Measurements from ENCODE around the gene CAP2.
"Not testable (repeated sequence)": the region's sequence is repeated elsewhere in the genome, so short reads cannot be mapped to it uniquely, and the experiment has no call there.

Gene CAP2

GRCh38 chr6:17497535-17498095 is 104.2 kb downstream of the CAP2 start:
- no peak for DNase-seq (ENCODE audit: extremely low read depth in 1 of 2, low read depth in 1 of 2)

- no peak for DNase-seq (ENCODE audit: extremely low read depth in 1 of 2, low read depth in 1 of 2)
These were observed 108.0 kb downstream of the CAP2 start for GRCh38 chr6:17501442-17501841.

DNA sequence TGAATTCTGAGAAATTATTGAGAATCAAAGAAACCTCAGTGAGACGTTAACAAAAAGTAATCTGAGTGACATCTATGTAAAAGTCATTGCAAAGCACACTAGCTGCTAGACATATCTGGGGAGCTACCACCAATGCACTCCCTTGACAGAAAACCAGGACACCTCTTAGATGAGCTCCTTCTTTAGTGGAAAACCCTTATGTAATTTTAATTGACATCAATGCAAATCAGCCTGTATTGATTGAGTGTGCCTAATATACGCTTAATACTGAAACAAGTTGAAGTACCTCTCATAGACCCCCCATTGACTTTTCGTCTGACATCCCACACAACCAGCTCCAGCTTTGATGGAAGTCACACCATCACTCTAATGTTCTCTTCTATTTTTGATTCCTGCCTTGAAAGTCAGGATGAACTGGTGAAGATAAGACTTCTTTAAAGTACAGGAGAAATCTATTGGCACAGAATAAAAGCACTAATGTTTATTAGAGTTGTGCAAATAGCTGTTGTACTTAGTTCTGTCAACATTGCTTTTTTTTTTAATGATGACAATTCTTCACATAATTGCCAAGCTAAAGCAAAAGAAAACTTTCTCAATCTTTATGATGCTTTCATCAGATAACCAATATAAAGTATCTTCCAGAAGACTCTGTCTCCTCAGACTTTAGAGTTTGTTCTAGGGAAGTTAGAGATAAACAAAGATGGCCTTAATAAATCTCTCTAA is 108.7 kb downstream of the CAP2 start:
- DNase-seq (ENCODE audit: extremely low read depth in 1 of 2, low read depth in 1 of 2), result no peak

DNA sequence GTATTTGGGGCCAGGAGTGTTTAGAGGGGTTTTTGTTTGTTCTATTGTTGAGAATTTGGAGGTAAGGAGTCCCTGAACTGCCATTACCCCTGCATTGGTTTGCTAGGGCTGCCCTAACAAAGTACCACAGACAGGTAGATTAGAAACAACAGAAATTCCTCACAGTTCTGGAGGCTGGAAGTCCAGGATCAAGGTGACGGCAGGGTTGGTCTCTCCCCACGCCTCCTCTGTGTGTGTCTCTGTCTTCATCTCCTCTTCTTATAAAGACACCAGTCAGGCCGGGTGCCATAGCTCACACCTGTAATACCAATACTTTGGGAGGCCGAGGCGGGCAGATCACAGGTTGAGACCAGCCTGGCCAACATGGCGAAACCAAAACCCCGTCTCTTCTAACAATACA is 109.7 kb downstream of the CAP2 start:
- DNase-seq (ENCODE audit: extremely low read depth in 1 of 2, low read depth in 1 of 2), result no peak

- no peak for DNase-seq (ENCODE audit: extremely low read depth in 1 of 2, low read depth in 1 of 2)
These were observed 110.6 kb downstream of the CAP2 start for GRCh38 chr6:17504005-17504404.

DNA sequence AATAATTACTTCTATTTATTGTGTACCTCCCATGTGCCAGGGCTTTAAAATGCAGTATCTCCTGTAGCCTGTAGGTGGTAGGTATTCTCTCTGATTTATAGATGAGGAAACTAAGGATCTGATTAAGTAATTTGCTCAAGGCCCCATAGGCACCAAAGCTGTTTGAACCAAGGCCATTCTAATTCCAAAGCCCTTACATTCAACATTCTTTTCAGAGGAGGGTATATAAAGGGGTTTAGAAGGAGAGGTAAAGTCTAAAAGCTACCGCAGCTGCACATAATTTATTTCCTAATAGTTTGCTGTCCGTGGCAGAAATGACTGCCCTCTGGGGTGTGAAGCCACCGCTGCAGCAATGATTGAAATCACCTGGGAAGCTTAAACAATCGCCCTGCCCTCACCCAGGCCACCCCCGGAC is 111.7 kb downstream of the CAP2 start:
- DNase-seq (ENCODE audit: extremely low read depth in 1 of 2, low read depth in 1 of 2), result no peak

DNA sequence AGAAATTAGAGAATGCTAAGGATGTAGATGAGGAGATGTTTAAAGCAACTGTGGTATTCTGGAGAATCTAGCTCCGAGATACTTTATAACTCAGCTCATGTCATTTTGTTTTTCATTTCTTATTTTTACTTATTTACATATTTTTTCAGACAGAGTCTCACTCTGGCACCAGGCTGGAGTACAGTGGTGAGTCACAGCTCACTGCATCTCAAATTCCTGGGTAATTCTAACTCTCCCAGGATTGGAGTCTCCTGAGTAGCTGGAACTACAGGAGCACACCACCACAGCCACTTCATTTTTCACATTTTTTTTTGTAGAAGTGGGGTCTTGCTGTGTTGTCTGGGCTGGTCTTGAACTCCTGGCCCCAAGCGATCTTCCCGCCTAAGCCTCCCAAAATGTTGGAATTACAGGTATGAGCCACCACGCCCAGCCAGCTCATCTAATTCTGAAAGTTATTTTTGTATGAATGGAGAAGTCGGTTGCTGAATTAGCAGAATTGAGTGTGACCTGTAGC is 112.4 kb downstream of the CAP2 start:
- no peak for DNase-seq (ENCODE audit: extremely low read depth in 1 of 2, low read depth in 1 of 2)

DNA sequence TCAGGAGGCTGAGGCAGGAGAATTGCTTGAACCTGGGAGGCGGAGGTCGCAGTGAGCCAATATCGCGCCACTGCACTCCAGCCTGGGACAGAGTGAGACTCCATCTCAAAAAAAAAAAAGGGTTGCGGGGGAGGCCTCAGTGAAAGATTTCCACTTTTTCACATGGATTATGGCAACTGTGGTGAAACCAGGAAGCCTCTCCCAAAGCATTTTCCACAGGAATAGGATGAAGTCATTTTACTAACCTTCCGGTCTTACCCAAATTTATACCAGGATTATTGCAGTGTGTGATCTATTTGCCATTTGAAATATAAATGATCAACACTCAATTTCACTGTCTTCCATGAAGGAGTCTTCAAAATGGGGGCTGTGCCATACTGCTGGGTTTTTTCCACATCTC is 113.1 kb downstream of the CAP2 start:
- no peak for DNase-seq (ENCODE audit: extremely low read depth in 1 of 2, low read depth in 1 of 2)

GRCh38 chr6:17506962-17507361 is 113.6 kb downstream of the CAP2 start:
- no peak for DNase-seq (ENCODE audit: extremely low read depth in 1 of 2, low read depth in 1 of 2)

GRCh38 chr6:17511084-17511483 is 117.7 kb downstream of the CAP2 start:
- no peak for DNase-seq (ENCODE audit: extremely low read depth in 1 of 2, low read depth in 1 of 2)

DNA sequence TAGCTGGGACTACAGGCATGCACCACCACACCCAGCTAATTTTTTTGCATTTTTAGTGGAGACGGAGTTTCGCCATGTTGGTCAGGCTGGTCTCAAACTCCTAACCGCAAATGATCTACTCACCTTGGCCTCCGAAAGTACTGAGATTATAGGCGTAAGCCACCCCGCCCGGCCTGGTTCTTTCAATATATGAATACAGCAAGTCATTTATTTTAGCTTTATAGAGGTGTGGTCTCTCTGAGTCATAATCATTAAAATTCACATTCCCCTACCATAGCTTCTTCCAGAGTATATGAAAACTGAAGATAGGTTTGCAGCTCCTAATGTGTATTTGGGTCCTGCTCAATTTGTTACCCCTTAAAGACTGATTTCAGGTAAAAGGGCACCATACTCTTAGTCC is 118.2 kb downstream of the CAP2 start:
- DNase-seq (ENCODE audit: extremely low read depth in 1 of 2, low read depth in 1 of 2), result no peak

DNA sequence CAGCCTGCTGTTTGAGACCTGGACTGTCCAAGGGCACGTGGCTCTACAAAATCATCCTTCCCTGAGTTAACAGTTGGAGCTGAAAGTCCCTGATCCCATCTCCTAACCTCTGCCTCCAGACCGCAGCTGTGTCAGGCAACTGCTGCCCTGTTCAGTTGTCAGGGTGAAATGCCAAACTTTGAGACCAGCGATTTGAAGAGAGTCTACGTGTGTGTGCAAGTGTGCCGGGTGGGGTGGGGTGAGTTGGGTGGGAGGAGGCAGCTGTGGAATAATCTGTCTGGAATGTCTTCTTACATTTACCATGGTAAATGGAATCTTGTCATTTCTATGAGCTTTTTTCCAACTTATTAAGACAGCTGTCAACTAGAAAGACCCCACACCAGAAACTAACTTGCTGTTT is 125.7 kb downstream of the CAP2 start:
- no peak for DNase-seq (ENCODE audit: extremely low read depth in 1 of 2, low read depth in 1 of 2)

DNA sequence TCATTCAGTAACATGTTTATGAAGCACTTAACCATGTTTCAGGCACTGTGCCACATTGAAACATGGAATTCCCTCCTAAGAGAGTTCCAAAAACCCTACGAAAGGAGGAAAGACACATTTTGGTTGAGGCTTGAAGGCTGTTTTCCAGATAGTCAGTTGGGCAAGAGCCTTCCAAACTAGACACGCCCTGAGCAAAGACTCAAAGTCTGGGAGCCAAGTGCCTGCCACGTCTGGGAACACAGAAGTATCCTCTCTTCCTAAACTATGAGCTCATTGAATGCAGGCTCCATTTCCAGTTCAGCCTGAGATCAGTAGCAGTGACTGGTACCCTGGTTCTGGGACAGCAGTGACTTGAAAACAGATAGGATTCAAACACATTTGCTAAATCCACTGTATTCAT is 132.2 kb downstream of the CAP2 start:
- DNase-seq (ENCODE audit: extremely low read depth in 1 of 2, low read depth in 1 of 2), result no peak

DNA sequence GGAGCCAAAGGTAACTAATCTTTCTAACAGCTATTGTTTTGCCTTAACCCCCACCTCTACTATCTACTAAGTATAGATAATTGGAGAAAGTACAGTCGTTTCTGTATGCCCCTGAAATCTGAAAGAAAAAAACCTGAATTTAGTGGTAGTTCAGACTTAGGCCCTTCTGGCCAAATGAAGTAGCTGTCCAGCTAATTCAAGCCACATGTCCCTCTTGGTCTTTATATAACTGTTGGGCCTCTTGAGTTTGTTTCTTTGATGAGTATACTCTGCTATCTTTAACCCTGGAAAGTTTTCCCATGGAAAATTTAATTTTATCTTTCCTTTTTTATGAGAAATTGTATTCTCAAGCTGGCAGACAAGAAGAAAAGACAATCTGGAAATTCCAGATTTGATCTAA is 133.7 kb downstream of the CAP2 start:
- DNase-seq (ENCODE audit: extremely low read depth in 1 of 2, low read depth in 1 of 2), result no peak

DNA sequence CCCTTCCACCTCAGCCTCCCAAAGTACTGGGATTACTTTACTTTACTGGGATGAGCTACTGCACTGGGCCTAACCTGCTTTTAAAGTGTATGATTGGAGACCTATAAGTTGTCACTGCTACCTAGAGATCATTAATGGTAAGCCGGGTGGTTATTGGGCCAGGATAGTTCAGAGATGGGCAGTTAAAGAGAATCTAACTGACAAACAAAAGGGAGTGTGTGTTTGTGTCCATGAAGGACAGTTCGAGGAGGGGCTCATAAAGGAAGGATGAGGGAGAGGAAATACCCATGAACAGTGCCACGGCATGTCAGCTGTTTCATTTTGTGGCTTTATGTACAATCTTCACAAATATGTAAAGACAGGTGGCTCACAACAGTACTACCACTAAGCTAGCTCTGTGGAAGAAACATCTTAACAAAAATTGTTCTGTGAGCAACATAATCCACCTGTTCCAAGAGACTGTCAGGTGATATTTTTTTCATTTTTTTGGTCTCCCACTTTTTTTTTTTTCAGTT is 137.0 kb downstream of the CAP2 start:
- DNase-seq (ENCODE audit: extremely low read depth in 1 of 2, low read depth in 1 of 2), result no peak

DNA sequence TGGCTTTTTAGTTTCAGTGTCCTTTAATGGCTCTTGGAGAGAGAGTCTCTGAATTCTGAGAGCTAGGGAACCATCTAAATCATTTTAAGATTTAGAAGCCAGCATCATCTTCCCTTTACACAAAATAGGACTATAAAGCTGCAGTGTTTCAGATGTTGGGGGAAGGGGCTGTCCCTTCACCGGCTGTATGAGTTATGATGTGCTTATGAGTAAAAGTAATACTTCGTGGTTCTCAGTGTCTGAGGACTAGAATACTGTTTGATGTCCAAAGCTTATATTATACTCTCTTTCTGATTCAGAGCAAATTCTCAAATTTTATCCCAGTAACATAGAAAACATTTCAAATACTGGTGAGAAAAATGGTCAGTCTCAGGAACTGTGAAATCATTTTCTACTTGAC is 143.2 kb downstream of the CAP2 start:
- DNase-seq (ENCODE audit: extremely low read depth in 1 of 2, low read depth in 1 of 2), result no peak

DNA sequence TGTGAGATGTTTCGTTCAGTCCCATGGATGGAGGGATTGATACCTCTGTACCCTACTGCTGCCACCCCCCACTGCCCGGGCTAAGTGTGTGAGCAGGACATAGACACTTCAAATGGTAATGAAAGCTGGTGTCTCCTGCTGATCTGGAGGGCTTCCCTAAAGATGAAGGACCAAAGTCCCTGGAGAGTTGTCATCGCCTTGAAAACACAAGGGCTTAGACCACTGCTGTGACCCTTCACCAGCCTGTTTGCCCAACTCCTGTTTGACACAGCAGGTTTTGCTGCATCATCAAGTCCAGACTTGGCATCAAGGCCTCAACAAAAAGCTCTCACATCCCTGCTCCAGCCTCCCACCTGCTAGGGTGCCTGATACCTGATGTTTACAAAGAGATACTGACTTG is 148.8 kb downstream of the CAP2 start:
- no peak for DNase-seq (ENCODE audit: extremely low read depth in 1 of 2, low read depth in 1 of 2)

GRCh38 chr6:17545681-17546080 is 152.3 kb downstream of the CAP2 start:
- DNase-seq (ENCODE audit: extremely low read depth in 1 of 2, low read depth in 1 of 2), result not testable (repeated sequence)

DNA sequence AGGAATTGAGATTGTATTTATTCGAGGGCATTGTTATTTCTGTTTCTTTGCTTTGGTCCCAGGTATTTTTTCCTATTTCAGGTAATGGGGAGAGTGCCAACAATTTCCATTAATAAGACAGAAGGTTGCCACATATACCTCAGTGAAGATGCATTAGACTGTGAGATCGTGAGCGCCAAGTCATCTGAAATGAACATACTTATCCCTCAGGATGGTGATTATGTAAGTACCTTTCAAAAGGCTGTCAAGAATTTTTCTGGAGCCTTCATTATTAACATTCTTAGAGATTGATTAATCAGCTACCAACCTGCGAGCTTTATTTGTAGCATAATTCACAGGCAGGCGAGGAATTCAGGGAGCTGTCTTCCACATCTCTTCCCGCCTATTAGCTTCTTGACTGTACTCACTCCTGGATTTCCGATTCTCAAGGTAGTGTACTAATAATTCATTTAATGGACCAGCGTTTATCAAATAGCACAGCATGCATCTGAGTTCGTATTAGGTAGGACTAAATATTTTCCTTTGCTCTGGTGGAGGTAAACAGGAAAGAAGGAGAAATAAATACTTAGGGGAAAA is 158.1 kb downstream of the CAP2 start:
- DNase-seq (ENCODE audit: extremely low read depth in 1 of 2, low read depth in 1 of 2), result no peak

DNA sequence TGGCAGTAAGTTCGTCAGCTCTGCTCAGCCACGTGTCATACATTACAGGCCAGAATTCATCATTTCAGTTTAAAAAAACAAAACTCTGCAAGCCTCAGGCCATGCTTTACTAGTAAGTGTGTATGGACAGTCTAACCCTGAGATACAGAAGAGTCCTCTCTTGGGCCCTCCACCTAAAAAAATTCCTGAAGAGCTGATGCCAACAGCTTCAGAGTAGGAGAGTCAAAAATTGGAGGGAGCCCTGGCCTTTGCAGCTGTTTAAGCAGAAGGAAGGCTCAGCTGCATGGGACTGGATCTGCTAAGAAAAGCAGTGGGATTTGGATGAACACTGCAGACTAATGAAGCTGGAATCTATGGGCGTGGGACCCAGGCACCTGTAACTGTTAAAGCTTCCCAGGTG is 159.5 kb downstream of the CAP2 start:
- DNase-seq (ENCODE audit: extremely low read depth in 1 of 2, low read depth in 1 of 2), result no peak

DNA sequence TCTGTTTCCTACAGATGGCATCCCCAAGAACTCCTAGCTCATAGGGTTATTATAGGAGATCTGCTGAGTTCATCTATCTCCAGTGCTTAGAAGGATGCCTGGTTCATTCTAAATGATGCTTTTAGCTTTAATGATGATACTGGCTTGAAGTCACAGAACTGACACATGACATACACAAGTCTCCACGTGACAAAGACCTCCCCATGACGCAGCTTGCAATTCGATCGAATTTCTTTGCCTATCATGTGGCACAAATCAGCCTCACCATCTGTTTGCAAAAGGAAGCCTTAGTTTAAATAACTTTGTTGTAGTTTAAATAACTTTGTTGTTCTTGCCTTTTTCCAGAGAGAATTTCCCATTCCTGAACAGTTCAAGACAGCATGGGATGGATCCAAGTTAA is 162.6 kb downstream of the CAP2 start:
- no peak for DNase-seq (ENCODE audit: extremely low read depth in 1 of 2, low read depth in 1 of 2)

DNA sequence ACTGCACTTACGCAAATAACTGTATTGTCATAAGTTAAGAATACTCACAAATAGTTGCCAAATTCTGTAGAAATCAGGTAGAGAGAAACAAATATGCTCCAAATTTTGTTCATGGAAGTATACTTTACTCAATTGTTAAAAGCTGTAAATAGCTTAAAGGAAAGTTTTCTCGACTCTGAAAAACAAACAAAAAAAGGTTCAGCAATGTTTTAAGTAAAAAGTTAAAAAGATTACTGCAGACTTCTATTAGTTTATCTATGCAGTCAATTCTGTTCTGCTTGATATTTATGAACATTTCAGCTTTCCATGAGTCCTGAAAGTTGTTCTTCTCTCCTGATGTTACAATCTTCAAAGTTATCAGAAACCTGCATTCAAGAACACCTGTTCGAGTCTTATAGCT is 169.2 kb downstream of the CAP2 start:
- no peak for DNase-seq (ENCODE audit: extremely low read depth in 1 of 2, low read depth in 1 of 2)

Measured in activated CD8-positive, alpha-beta memory T cell treated with anti-CD3 and anti-CD28 coated beads for 1 hour (primary cell).